Fibroblast of skin of right quadriceps (primary cell): Measurements from ENCODE around the gene ACSL3.
"Not testable (repeated sequence)": the region's sequence is repeated elsewhere in the genome, so short reads cannot be mapped to it uniquely, and the experiment has no call there.

Experiments used
- DNase-seq: peaks from one replicate; pipeline ENCODE4 v3.0.0-alpha.2; 2013

Gene ACSL3

DNA sequence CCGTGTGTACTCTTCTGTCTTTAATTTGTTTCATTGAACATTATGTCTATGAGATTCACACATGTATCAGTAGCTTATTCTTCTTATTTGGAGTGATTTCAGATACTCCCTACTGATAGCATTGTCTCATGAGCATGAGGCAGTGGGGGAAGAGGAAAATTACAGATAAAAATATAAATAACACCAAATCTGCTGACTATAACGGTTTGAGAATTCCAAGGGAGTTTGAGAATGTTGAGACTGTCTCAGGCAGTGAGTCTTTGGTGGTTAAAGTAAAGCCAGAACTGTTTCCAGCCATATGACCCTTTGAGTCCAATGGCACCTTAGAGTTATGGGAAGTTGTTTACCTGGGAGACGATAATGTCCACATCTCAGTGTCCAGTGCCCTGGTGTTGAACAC, 118.6 kb downstream of the ACSL3 start:
- DNase-seq: no peak

DNA sequence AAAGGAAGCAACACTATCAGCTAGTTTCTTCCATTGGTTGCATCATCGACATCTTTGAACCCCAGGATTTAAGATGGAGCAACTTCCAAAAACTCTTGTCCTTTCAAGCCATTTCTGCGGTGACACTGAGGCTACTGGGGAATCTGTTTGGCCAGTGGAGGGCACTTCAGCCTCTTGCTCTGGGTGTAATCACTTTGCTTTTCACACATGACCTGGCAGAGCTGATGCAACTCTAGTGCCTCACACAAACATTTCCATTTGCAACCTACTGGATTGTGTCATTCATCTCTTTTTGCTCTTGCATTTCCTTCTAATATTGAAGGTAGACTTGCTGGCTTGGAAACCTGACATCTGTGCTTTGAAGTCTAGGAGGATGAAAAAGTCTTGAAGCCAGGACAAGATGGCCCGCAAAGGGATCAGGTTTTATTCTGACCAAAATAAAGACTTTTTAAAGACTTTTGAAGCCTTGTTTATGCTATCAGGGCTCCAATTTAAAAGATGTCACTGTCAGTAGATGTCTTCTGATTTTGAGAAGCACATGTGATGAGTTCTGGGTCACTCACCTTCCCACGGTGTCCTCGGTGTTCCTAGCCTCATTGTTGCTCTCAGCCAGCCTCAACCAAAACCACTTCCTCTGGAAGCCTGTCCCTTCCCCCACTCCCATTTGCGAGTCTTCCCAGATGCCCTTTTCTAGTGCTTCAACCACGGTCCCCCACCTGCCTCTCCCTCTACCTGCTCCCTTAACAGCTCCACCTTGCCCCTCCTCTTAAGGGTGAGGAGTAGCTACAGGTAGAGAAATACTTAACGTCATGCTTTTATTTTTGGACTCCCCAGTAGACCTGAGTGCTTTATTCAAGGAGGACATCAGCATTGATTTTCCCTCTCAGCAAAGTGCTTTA, 121.4 kb downstream of the ACSL3 start:
- DNase-seq: peak; percentile 83

DNA sequence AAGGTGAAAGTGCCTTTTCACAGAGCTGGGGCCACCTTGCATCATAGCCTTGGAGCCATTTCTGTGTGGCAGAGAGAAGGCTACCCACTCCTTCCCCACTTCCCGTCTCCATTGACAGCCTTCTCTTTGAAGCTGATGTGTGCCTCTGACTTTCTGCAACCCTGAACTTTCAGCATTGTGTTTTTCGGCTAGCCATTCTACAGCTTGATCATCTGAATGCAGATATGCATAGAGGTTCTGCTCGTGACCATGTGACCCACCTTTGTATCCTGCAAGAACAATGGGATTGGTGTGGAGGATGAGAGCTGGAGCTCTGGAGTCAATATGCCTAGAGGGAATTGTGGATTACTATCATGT, 122.1 kb downstream of the ACSL3 start:
- no peak for DNase-seq

DNA sequence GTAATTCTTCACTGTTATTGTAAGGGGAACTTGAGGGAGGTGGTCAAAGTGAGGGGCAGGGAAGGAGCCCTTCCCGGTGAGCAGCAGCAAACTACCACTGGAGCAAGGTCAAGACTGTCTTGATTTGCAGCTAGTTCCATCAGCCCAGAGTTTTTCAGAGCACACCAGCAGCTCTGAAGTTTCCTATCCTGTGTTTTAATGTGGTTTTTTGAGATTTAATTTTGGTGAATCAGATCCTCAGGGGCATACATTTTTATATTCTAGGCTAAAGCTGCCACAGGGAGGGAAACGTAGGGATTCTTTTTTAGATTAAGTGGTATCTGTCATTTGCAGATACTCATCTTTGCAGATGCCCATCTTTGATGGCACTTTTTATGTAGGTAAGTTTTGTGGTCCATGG, 124.1 kb downstream of the ACSL3 start:
- no peak for DNase-seq

DNA sequence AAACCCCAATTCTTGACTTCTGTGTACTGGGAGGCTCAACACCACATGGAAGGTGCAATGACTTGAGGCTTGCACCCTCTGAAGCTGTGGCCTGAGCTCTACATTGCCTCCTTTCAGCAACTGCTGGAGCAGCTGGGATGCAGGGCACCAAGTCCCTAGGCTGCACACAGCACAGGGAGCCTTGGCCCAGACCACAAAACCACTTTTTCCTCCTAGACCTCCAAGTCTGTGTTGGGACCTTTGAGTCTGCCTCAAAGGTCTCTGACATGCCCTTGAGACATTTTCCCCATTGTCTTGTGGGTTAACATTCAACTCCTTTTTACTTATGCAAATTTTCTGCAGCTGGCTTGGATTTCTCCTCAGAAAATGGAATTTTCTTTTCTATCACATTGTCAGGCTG, 128.6 kb downstream of the ACSL3 start:
- DNase-seq: no peak

DNA sequence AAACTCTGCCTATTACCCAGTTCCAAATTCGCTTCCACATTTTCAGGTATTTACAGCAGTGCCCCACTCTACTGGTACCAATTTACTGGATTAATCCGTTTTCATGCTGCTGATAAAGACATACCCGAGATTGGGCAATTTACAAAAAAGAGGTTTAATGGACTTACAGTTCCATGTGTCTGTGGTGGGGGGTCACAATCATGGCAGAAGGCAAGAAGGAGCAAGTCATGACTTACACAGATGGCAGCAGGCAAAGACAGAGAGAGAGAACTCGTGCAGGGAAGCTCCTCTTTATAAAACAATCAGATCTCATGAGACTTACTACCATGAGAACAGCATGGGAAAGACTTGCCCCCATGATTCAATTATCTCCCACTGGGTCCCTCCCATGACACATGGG, 129.4 kb downstream of the ACSL3 start:
- DNase-seq: not testable (repeated sequence)

DNA sequence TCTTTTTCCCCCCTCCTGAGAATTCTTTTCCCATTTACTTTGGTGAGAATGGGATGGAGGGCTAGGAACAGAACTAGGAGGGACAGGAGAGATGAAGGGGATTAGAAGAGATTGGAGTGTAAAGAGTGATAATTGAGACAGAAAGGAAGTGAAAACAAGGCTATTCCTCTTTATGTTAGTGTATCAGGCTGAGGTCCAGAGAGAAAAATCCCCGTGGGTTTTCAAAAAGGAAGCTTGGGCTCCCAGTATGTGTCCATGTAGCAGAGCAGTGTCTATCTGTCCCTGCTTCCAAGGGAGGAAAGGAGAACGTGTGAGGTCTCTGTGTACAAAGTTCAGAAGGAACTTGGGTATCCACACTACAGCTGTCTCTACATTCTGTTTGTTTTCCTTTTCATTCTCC, 131.3 kb downstream of the ACSL3 start:
- DNase-seq: no peak
